Measurements from ENCODE around the gene TCP10L.

- TF ChIP-seq POLR2AphosphoS5 (IDR thresholded peaks at IDR 0.05; ENCODE audit: low read depth, low read length) (no peak), PAX5 (IDR thresholded peaks at IDR 0.05; ENCODE audit: insufficient read depth, low read length, severe bottlenecking) (no peak)
Observed at GRCh38 chr21:32599091-32599490, 13.8 kb upstream of the TCP10L start.
